Measurements from ENCODE around the gene DNM3.

The DNM3 gene

GRCh38 chr1:172121081-172121717 is 279.9 kb downstream of the DNM3 start:
- Histone ChIP-seq H3K27me3 (replicated peaks) (no peaks in the 10 kb centered on the region), H3K36me3 (replicated peaks) (no peaks in the 10 kb centered on the region), H3K4me3 (ENCODE audit: low read depth, low read length) (no peak overlapping the region), H3K27ac (no peak overlapping the region)
- in situ Hi-C loops (cut with HindIII; ENCODE audit: low pct_ligation_motif_present, low sequenced_read_pairs): no loop called here
- no peak for TF ChIP-seq CTCF (IDR thresholded peaks at IDR 0.05; ENCODE audit: low read depth, low read length, missing control alignments)
- DNase-seq: no peak

GRCh38 chr1:172122381-172122780 is 281.1 kb downstream of the DNM3 start:
- no peak overlapping the region for H3K4me3 ChIP-seq (ENCODE audit: low read depth, low read length)
- no peaks in the 10 kb centered on the region for H3K27me3 ChIP-seq (replicated peaks)
- H3K36me3 ChIP-seq (replicated peaks): no peaks in the 10 kb centered on the region
- no peak overlapping the region for H3K27ac ChIP-seq
- DNase-seq: no peak
- TF ChIP-seq CTCF (IDR thresholded peaks at IDR 0.05; ENCODE audit: low read depth, low read length, missing control alignments): no peak
- in situ Hi-C loops (cut with HindIII; ENCODE audit: low pct_ligation_motif_present, low sequenced_read_pairs): no loop called here

- Histone ChIP-seq H3K4me3 (ENCODE audit: low read depth, low read length) (no peak overlapping the region), H3K36me3 (replicated peaks) (no peaks in the 10 kb centered on the region), H3K27ac (no peak overlapping the region), H3K27me3 (replicated peaks) (no peaks in the 10 kb centered on the region)
- in situ Hi-C loops (cut with HindIII; ENCODE audit: low pct_ligation_motif_present, low sequenced_read_pairs): no loop called here
- no peak for DNase-seq
- TF ChIP-seq CTCF (IDR thresholded peaks at IDR 0.05; ENCODE audit: low read depth, low read length, missing control alignments): no peak
Observed at GRCh38 chr1:172125250-172125649, 284.0 kb downstream of the DNM3 start.

GRCh38 chr1:172125812-172126430 is 284.6 kb downstream of the DNM3 start:
- Histone ChIP-seq H3K27ac (no peak overlapping the region), H3K4me3 (ENCODE audit: low read depth, low read length) (no peak overlapping the region), H3K27me3 (replicated peaks) (no peaks in the 10 kb centered on the region), H3K36me3 (replicated peaks) (no peaks in the 10 kb centered on the region)
- no peak for DNase-seq
- in situ Hi-C loops (cut with HindIII; ENCODE audit: low pct_ligation_motif_present, low sequenced_read_pairs): no loop called here
- TF ChIP-seq CTCF (IDR thresholded peaks at IDR 0.05; ENCODE audit: low read depth, low read length, missing control alignments): no peak

- Histone ChIP-seq H3K27me3 (replicated peaks) (no peaks in the 10 kb centered on the region), H3K4me3 (ENCODE audit: low read depth, low read length) (no peak overlapping the region), H3K27ac (no peak overlapping the region), H3K36me3 (replicated peaks) (no peaks in the 10 kb centered on the region)
- in situ Hi-C loops (cut with HindIII; ENCODE audit: low pct_ligation_motif_present, low sequenced_read_pairs): no loop called here
- no peak for TF ChIP-seq CTCF (IDR thresholded peaks at IDR 0.05; ENCODE audit: low read depth, low read length, missing control alignments)
- no peak for DNase-seq
Observed at GRCh38 chr1:172132836-172133235, 291.5 kb downstream of the DNM3 start.

Data from brain microvascular endothelial cell (primary cell).